Right renal cortex interstitium (tissue), 3 donors: Measurements from ENCODE around the gene MYO9A. TPM values are rescaled to one million over a fixed set of nuclear protein-coding genes. Genes with fewer than 3 reads are reported as not detected.
"Not testable (repeated sequence)": the region's sequence is repeated elsewhere in the genome, so short reads cannot be mapped to it uniquely, and the experiment has no call there.

Experiments
- DNase-seq, 3 donors: peaks; one replicate each; pipeline ENCODE4 v3.0.0-alpha.2; 2013; ENCODE audit warnings: low read depth in 3 of 3, low spot score in 2 of 3
- polyA plus RNA-seq, 3 donors: library from polyadenylated mRNA; unstranded; fragments of 120-200 nt; gene quantifications; one replicate each; pipeline ENCODE4 v1.2.1, GENCODE V29; 2013; ENCODE audit not compliant: insufficient read length in 3 of 3

MYO9A gene
- polyA plus RNA-seq, 3 donors: 33.3 to 37.7 (median 36.2) TPM

GRCh38 chr15:72139667-72140066 lies 21.7 kb upstream of the MYO9A start:
- no peak for DNase-seq

- no peak for DNase-seq
Observed at GRCh38 chr15:72136170-72137051, 18.5 kb upstream of the MYO9A start.

GRCh38 chr15:72135719-72136118 lies 17.8 kb upstream of the MYO9A start:
- no peak for DNase-seq

GRCh38 chr15:72133211-72133610 lies 15.3 kb upstream of the MYO9A start:
- DNase-seq: no peak

- no peak for DNase-seq
Observed at GRCh38 chr15:72131922-72132321, 14.0 kb upstream of the MYO9A start.

- DNase-seq: no peak
Observed at GRCh38 chr15:72130272-72130671, 12.3 kb upstream of the MYO9A start.

GRCh38 chr15:72128359-72128758 lies 10.4 kb upstream of the MYO9A start:
- no peak for DNase-seq

- DNase-seq: no peak
Observed at GRCh38 chr15:72127724-72128322, 9.9 kb upstream of the MYO9A start.

- no peak for DNase-seq
Observed at GRCh38 chr15:72124218-72124617, 6.3 kb upstream of the MYO9A start.

- DNase-seq: peak in 2 of 3 donors; percentile 27 to 66
Observed at GRCh38 chr15:72117486-72118016, 399 bp downstream of the MYO9A start.

- DNase-seq: peak in 1 of 3 donors; percentile 33
Observed at GRCh38 chr15:72116731-72117485, 1.0 kb downstream of the MYO9A start.

- DNase-seq: no peak
Observed at GRCh38 chr15:72113347-72114031, 4.5 kb downstream of the MYO9A start.

GRCh38 chr15:72112805-72113204 lies 5.1 kb downstream of the MYO9A start:
- DNase-seq: no peak

- DNase-seq: no peak
Observed at GRCh38 chr15:72112116-72112515, 5.8 kb downstream of the MYO9A start.

GRCh38 chr15:72110355-72110754 lies 7.6 kb downstream of the MYO9A start:
- no peak for DNase-seq

- DNase-seq: no peak
Observed at GRCh38 chr15:72106068-72106467, 11.9 kb downstream of the MYO9A start.

- no peak for DNase-seq
Observed at GRCh38 chr15:72105111-72105510, 12.8 kb downstream of the MYO9A start.

GRCh38 chr15:72100551-72100950 lies 17.4 kb downstream of the MYO9A start:
- DNase-seq: not testable (repeated sequence)

- DNase-seq: no peak
Observed at GRCh38 chr15:72099155-72099554, 18.8 kb downstream of the MYO9A start.

GRCh38 chr15:72098040-72098439 lies 19.9 kb downstream of the MYO9A start:
- DNase-seq: no peak

- DNase-seq: no peak
Observed at GRCh38 chr15:72096796-72097195, 21.2 kb downstream of the MYO9A start.
